Uterus (tissue), 2 donors: ENCODE measurements around the gene KIF26A.

Source experiments
- POLR2A ChIP-seq, 2 donors: fragments of 450-650 bp; IDR thresholded peaks; one replicate each; pipeline ENCODE4 v1.6.1; 2016; ENCODE audit warnings: antibody characterized with exemption in 2 of 2, mild to moderate bottlenecking in 1 of 2, moderate library complexity in 1 of 2
- TF ChIP-seq, protein P1 (sequence below), 4 experiments: fragments of 200-600 bp in 2 of 4; fragments of 450-650 bp in 2 of 4; sonication (generic) in 2 of 4; IDR thresholded peaks; one replicate each; pipeline ENCODE4 v1.5.1; 2016 to 2019; ENCODE audit warnings: antibody characterized with exemption in 4 of 4, mild to moderate bottlenecking in 2 of 4, moderate library complexity in 1 of 4

DNA sequence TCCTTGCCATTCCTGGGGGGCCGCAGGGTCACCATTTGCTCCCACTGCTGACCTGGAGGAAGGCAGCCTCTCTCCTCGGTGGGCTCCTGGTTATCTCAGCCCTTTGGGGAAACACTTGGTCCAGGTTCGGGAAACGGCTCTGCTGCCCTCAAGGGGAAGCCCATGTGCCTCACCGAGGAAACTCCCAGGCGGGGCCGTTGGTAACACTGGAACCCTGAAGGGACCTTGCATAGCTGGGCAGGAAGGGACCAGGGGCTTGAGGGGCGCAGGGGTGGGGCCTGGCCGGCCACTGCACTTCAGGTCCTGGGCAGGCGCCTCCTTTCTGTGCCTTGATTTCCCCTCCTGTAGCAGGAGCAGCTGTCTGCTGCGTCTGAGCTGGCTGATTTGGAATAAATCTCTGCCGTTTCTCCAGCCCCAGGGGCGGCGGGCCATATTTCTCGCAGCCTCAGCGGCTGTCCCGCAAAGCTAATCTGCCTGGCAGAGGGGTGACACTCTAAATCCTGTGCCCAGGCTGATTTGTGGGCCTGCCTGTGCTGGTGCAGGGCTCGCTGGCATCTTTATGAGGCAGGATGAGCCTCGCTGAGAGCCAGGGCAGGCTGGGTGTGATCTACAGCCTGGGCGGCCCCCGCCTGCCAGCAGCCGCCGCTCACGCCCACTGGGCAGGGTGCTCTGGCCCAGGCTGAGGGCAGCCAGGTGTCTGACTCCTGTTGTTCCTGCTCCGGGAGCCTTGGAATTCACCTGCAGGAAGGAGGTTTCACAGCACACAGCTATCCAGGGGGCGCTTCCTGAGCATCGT is 49.7 kb downstream of the KIF26A start:
- TF ChIP-seq, protein P1, sequence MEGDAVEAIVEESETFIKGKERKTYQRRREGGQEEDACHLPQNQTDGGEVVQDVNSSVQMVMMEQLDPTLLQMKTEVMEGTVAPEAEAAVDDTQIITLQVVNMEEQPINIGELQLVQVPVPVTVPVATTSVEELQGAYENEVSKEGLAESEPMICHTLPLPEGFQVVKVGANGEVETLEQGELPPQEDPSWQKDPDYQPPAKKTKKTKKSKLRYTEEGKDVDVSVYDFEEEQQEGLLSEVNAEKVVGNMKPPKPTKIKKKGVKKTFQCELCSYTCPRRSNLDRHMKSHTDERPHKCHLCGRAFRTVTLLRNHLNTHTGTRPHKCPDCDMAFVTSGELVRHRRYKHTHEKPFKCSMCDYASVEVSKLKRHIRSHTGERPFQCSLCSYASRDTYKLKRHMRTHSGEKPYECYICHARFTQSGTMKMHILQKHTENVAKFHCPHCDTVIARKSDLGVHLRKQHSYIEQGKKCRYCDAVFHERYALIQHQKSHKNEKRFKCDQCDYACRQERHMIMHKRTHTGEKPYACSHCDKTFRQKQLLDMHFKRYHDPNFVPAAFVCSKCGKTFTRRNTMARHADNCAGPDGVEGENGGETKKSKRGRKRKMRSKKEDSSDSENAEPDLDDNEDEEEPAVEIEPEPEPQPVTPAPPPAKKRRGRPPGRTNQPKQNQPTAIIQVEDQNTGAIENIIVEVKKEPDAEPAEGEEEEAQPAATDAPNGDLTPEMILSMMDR (IDR thresholded peaks at IDR 0.05): no peak
- TF ChIP-seq POLR2A (IDR thresholded peaks at IDR 0.05): no peak
